Mesenchymal stem cell (in vitro differentiated cells and primary cell): ENCODE data around the gene ABCC9.

ENCODE experiments used
- DNase-seq: peaks from one replicate; pipeline ENCODE4 v3.0.0-alpha.2; 2013
- H2AFZ ChIP-seq: one replicate; pipeline ENCODE4 v1.6.1; 2013; ENCODE audit warnings: low read depth, mild to moderate bottlenecking, control low read depth, inconsistent platforms, low read length, moderate library complexity
- H2AK5ac ChIP-seq: 2 replicates; pipeline ENCODE4 v1.6.1; 2013; ENCODE audit warnings: low read length, moderate library complexity, mild to moderate bottlenecking, inconsistent platforms; ENCODE audit not compliant: severe bottlenecking
- H2BK120ac ChIP-seq: one replicate; pipeline ENCODE4 v1.6.1; 2013; ENCODE audit warnings: low read depth, mild to moderate bottlenecking, inconsistent platforms, low read length, moderate library complexity
- H2BK12ac ChIP-seq, 2 experiments: one replicate each; pipeline ENCODE4 v1.6.1; 2013; ENCODE audit warnings: inconsistent platforms in 2 of 2, low read length in 2 of 2, mild to moderate bottlenecking in 2 of 2, moderate library complexity in 2 of 2, control low read depth in 1 of 2
- H2BK15ac ChIP-seq: one replicate; pipeline ENCODE4 v1.6.1; 2013; ENCODE audit warnings: mild to moderate bottlenecking, low read depth, inconsistent platforms; ENCODE audit not compliant: poor library complexity, severe bottlenecking
- H2BK5ac ChIP-seq: 2 replicates; pipeline ENCODE4 v1.6.1; 2013; ENCODE audit warnings: low read depth, mild to moderate bottlenecking, low read length, control low read depth, inconsistent platforms; ENCODE audit not compliant: poor library complexity, severe bottlenecking
- H3K14ac ChIP-seq, 2 experiments: one replicate each; pipeline ENCODE4 v1.6.1; 2013; ENCODE audit warnings: inconsistent platforms in 2 of 2, low read length in 2 of 2, control low read depth in 1 of 2, mild to moderate bottlenecking in 1 of 2, moderate library complexity in 1 of 2
- H3K18ac ChIP-seq, 2 experiments: one replicate each; pipeline ENCODE4 v1.6.1; 2013; ENCODE audit warnings: inconsistent platforms in 2 of 2, low read length in 2 of 2, control low read depth in 1 of 2, low read depth in 1 of 2, mild to moderate bottlenecking in 1 of 2
- H3K23ac ChIP-seq, 2 experiments: one replicate each; pipeline ENCODE4 v1.6.1; 2013; ENCODE audit warnings: inconsistent platforms in 2 of 2, low read length in 2 of 2, mild to moderate bottlenecking in 2 of 2, moderate library complexity in 2 of 2, control low read depth in 1 of 2
- H3K27ac ChIP-seq: 2 replicates; pipeline ENCODE4 v1.5.1; 2013; ENCODE audit warnings: mild to moderate bottlenecking, moderate library complexity, low read length, control low read depth, inconsistent platforms; ENCODE audit not compliant: poor library complexity, severe bottlenecking
- H3K27me3 ChIP-seq, 2 experiments: 2 replicates each; pipeline versions ENCODE4 v1.6.1 to v1.7.0; 2013; ENCODE audit warnings: low read length in 2 of 2, mild to moderate bottlenecking in 2 of 2, moderate library complexity in 2 of 2, control low read depth in 1 of 2, inconsistent platforms in 1 of 2; ENCODE audit not compliant: control insufficient read depth in 1 of 2, insufficient read depth in 1 of 2
- H3K36me3 ChIP-seq, 2 experiments: 2 replicates each; pipeline versions ENCODE4 v1.6.1 to v1.7.0; 2013; ENCODE audit warnings: low read length in 2 of 2, control low read depth in 1 of 2, inconsistent platforms in 1 of 2, low read depth in 1 of 2, mild to moderate bottlenecking in 1 of 2; ENCODE audit not compliant: insufficient read depth in 2 of 2, control insufficient read depth in 1 of 2
- H3K4ac ChIP-seq, 2 experiments: one replicate each; pipeline ENCODE4 v1.6.1; 2013; ENCODE audit warnings: inconsistent platforms in 2 of 2, low read length in 2 of 2, mild to moderate bottlenecking in 2 of 2, moderate library complexity in 2 of 2, control low read depth in 1 of 2, low read depth in 1 of 2
- H3K4me1 ChIP-seq: 2 replicates; pipeline ENCODE4 v1.6.1; 2013; ENCODE audit warnings: low read depth, low read length, control low read depth; ENCODE audit not compliant: control insufficient read depth, insufficient read depth
- H3K4me2 ChIP-seq: 2 replicates; pipeline ENCODE4 v1.6.1; 2013; ENCODE audit warnings: low read length, mild to moderate bottlenecking, inconsistent platforms; ENCODE audit not compliant: poor library complexity, severe bottlenecking
- H3K4me3 ChIP-seq, 2 experiments: 2 replicates each; pipeline versions ENCODE4 v1.5.1 to v1.7.0; 2013; ENCODE audit warnings: low read length in 2 of 2, mild to moderate bottlenecking in 2 of 2, control low read depth in 1 of 2, low read depth in 1 of 2; ENCODE audit not compliant: insufficient read depth in 1 of 2
- H3K79me1 ChIP-seq: replicated peaks from 2 replicates; pipeline ENCODE4 v1.6.1; 2013; ENCODE audit warnings: mild to moderate bottlenecking, control low read depth, low read length, inconsistent platforms; ENCODE audit not compliant: poor library complexity, severe bottlenecking
- H3K9ac ChIP-seq: 2 replicates; pipeline ENCODE4 v1.7.0; 2013; ENCODE audit warnings: mild to moderate bottlenecking, low read length, moderate library complexity
- H3K9me3 ChIP-seq: 2 replicates; pipeline ENCODE4 v1.7.0; 2013; ENCODE audit warnings: mild to moderate bottlenecking, low read length; ENCODE audit not compliant: control insufficient read depth
- H4K8ac ChIP-seq: one replicate; pipeline ENCODE4 v1.6.1; 2013; ENCODE audit warnings: inconsistent platforms, mild to moderate bottlenecking, low read length, moderate library complexity
- H4K91ac ChIP-seq: one replicate; pipeline ENCODE4 v1.6.1; 2013; ENCODE audit warnings: mild to moderate bottlenecking, low read length, inconsistent platforms
- WGBS: methylation state at CpG from one replicate; pipeline ENCODE4 v1.1.7; 2013; ENCODE audit warnings: mixed read lengths; 5-methylcytosine and 5-hydroxymethylcytosine counted together

Gene ABCC9

DNA sequence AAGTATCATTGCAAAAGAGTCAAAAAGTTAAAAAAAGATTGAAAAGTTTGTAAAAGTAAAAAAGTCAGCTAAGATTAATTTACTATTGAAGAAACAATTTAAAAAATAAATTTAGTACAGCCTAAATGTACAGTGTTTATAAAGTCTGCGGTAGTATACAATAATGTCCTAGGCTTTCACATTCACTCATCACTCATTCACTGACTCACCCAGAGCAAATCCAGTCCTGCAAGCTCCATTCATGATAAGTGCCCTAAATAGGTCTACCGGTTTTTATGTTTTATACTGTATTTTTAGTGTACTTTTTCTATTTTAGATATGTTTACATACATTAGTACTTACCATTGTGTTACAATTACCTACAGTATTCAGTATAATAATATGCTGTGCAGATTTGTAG is 43.9 kb upstream of the ABCC9 start:
- Histone ChIP-seq H3K4me1 (peaks cover 2% of the 10 kb centered on the region), H2BK15ac (no peak overlapping the region), H3K14ac (no peak overlapping the region), H3K4me3 (no peak overlapping the region), H4K8ac (no peak overlapping the region), H3K27me3 (no peaks in the 10 kb centered on the region), H3K23ac (no peak overlapping the region), H3K79me1 (no peaks in the 10 kb centered on the region), H3K4ac (no peak overlapping the region), H2BK12ac (no peak overlapping the region), H3K4me2 (no peak overlapping the region), H3K9me3 (no peaks in the 10 kb centered on the region), H3K9ac (no peak overlapping the region), H2AK5ac (no peak overlapping the region), H2BK120ac (no peak overlapping the region), H3K36me3 (no peaks in the 10 kb centered on the region), H2AFZ (no peak overlapping the region), H2BK5ac (no peak overlapping the region), H3K27ac (no peak overlapping the region), H3K18ac (no peak overlapping the region), H4K91ac (no peak overlapping the region)
- DNase-seq = no peak
- WGBS = no CpG with 5 or more reads among the region's 2 CpGs

DNA sequence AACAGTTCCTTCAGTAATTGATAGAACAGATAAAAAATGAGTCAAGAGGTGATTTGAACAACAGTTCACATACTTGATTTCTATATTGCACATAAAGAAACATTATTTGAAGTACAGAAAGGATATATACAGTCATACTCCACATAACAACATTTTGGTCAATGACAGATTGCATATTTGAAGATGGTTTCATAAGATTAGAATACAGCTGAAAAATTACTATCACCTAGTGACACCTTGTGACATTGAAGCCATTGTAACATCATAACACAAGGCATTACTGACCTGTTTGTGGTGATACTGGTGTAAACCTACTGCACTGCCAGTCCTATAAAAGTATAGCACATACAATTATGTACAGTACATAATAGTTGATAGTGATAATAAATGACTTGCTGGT is 43.1 kb upstream of the ABCC9 start:
- Histone ChIP-seq H3K4me1 (peaks cover 2% of the 10 kb centered on the region), H3K79me1 (no peaks in the 10 kb centered on the region), H2AK5ac (no peak overlapping the region), H4K8ac (no peak overlapping the region), H3K4me2 (no peak overlapping the region), H2BK120ac (no peak overlapping the region), H2BK12ac (no peak overlapping the region), H3K18ac (no peak overlapping the region), H3K14ac (no peak overlapping the region), H3K23ac (no peak overlapping the region), H2AFZ (no peak overlapping the region), H3K9ac (no peak overlapping the region), H2BK15ac (no peak overlapping the region), H3K27ac (no peak overlapping the region), H4K91ac (no peak overlapping the region), H3K4ac (no peak overlapping the region), H2BK5ac (no peak overlapping the region), H3K36me3 (no peaks in the 10 kb centered on the region), H3K4me3 (no peak overlapping the region), H3K27me3 (no peaks in the 10 kb centered on the region), H3K9me3 (no peaks in the 10 kb centered on the region)
- DNase-seq = no peak

DNA sequence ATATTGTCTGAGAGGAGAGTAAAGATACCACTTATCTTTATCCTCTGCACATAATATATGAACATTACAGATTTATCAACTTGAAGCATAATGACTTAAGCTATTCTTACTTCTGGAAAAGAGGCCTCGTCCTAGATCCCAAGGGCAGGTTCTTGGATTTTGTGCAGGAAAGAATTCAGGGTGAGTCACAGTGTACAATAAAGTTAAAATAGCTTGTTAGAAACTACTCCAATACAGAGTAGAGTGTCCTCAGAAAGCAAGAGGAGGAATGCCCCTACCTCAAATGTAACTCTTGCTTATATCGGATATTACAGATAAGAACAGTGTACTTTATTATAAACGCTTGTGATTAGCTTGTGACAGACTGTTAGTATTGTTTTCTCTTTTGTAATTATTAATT is 41.9 kb upstream of the ABCC9 start:
- DNase-seq = no peak
- no peak overlapping the region for H3K18ac ChIP-seq
- no peaks in the 10 kb centered on the region for H3K9me3 ChIP-seq
- H3K14ac ChIP-seq = no peak overlapping the region
- H2BK5ac ChIP-seq = no peak overlapping the region
- peaks cover 2% of the 10 kb centered on the region for H3K4me1 ChIP-seq
- no peak overlapping the region for H2BK15ac ChIP-seq
- H3K27ac ChIP-seq = no peak overlapping the region
- H2AK5ac ChIP-seq = no peak overlapping the region
- H2BK12ac ChIP-seq = no peak overlapping the region
- no peak overlapping the region for H4K8ac ChIP-seq
- H3K9ac ChIP-seq = no peak overlapping the region
- 60% methylated on average over 1 of the region's 3 CpGs for WGBS
- H3K23ac ChIP-seq = no peak overlapping the region
- H3K36me3 ChIP-seq = no peaks in the 10 kb centered on the region
- no peak overlapping the region for H3K4ac ChIP-seq
- H3K79me1 ChIP-seq = no peaks in the 10 kb centered on the region
- no peak overlapping the region for H3K4me3 ChIP-seq
- H3K27me3 ChIP-seq = no peaks in the 10 kb centered on the region
- no peak overlapping the region for H3K4me2 ChIP-seq
- H2AFZ ChIP-seq = no peak overlapping the region
- no peak overlapping the region for H4K91ac ChIP-seq
- no peak overlapping the region for H2BK120ac ChIP-seq

DNA sequence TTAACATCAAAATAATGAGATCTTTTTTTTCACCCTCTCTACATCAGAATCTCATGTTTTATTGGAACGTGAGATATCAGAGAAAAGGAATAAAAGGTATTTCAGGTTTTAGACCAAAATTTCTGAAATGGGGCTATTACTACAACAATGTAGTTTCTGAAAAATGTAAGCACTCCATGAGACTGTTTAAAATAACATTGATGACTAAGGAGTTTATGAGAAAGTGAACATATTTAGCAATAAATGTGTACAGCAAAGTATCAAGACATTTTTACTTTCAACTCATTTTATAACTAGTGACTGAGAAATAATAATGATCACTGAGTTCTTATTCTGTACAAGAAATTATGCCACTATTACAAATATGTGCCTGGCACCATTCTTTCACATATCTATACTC is 39.3 kb upstream of the ABCC9 start:
- Histone ChIP-seq H2BK12ac (no peak overlapping the region), H3K4me1 (no peaks in the 10 kb centered on the region), H2BK15ac (no peak overlapping the region), H2BK5ac (no peak overlapping the region), H4K8ac (no peak overlapping the region), H3K27me3 (no peaks in the 10 kb centered on the region), H2AFZ (no peak overlapping the region), H3K9ac (no peak overlapping the region), H3K14ac (no peak overlapping the region), H2AK5ac (no peak overlapping the region), H3K9me3 (no peaks in the 10 kb centered on the region), H4K91ac (no peak overlapping the region), H3K4ac (no peak overlapping the region), H3K27ac (no peak overlapping the region), H3K23ac (no peak overlapping the region), H2BK120ac (no peak overlapping the region), H3K79me1 (no peaks in the 10 kb centered on the region), H3K4me3 (no peak overlapping the region), H3K18ac (no peak overlapping the region), H3K36me3 (no peaks in the 10 kb centered on the region), H3K4me2 (no peak overlapping the region)
- DNase-seq = no peak
- 100% methylated on average over 1 of the region's 1 CpG for WGBS
